NCI-H187 (cell line): ENCODE measurements around the gene SLC24A3.

Experiments used
- DNase-seq, 2 experiments: peaks; one replicate each; lab custom pipeline; 2025; lab: John Stamatoyannopoulos, UW

Gene SLC24A3

DNA sequence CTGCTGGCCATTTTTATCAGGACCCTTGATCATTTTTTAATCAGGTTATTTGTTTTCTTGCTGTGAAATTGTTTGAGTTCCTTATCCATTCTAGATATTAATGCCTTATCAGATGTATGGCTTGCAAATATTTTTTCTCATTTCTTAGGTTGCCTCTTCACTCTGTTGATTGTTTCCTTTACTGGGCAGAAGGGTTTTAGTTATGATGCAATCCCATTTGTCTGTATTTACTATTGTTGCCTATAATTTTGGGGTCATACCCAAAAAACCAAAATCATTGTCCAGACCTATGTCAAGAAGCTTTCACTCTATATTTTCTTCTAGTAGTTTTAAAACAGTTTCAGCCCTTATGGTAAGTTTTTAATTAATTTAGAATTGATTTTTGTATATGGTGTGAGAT is 172.5 kb downstream of the SLC24A3 start:
- no peak for DNase-seq

DNA sequence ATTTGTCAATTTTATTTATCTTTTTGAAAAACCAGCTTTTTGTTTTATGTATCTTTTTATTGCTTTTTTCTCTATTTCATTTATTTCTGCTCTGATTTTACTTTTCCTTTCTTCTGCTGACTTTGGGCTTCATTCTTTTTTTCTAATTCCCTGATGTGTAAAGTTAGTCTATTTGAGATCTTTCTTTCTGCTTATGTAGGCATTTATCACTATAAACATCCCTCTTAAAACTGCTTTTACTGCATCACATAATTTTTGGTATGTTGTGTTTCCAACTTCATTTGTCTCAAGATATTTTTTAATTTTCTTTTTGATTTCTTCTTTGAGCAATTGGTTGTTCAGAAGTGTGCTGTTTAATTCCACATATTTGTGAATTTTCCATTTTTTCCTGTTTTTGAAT is 174.8 kb downstream of the SLC24A3 start:
- no peak for DNase-seq

DNA sequence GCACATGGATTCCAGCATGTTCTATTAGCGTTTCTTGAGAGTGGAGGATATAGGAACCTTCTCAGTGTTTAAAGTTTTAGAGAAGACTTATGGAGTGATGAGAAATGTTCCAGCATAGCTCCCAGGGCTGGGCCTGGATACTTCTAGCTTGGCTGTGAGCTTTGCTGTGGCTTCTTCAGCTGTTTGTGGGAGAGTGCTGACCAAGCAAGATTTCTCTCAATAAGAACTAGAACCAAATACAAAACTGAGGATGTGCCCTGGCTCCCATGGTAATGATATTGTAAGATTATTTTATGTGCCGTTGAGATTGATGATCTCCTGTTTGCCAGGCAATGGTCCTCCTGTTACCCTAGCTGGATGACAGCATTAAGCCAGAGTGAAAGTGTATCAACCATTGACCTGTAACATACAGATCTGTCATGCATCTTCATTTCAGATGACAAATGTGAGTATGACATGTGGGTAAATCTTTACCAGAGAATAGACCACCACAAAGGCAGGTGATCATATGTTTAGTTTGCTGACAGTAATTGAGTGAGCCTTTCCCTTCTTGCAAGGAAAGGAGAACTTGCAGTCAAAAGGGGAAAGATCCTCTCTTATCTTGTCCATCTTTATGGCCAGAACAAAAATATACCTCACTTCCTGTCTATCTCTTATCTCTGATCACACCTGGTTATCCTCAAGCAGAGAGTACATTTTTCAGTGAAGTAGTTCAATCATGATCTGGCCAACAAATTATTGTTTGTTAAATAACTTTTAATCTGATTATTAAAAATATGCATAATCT is 180.1 kb downstream of the SLC24A3 start:
- no peak for DNase-seq

DNA sequence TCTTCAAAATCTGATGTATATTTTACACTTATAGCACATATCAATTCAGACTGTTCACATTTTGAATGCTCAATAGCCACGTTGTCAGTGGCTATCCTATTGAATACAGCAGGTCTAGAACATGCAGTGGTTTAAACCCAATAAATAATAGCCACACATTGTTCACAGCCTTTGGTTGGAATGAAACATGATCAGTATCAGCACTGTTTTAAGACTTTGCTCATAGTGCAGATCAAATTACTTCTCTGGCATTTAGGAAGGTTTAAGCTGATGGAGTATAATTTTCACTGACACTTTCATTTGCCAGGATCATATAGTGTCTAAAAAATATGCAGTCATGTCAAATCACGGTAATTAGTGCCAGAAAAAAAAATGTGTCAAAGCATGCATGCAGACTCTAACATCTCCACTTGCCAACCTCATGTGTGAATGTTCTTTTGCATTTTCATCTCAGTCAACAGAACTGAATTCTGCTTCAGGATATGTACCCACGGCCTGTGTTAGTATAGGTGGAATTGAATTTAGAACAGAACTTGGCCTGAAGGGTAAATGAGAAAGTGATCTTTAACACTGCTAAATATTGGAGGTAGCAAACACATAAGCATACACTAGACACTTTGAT is 184.1 kb downstream of the SLC24A3 start:
- no peak for DNase-seq

DNA sequence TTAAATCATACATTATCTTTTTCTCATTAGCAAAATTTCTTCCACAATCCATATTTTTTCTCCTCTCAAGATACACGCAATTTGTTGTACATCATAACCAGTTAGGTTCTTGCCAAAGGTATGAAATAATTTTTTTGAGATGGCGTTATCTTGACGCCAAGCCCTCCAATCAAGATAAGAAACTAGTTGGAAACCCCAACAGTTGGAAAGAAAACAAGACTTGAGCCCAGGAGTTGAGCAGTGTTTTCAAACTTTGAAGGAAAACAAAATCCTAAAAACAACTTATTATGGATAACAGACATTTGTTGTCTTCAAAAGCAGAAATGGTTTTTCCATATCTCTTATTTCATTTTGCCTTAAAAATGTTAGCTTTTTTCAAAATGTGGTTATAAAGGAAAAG is 184.8 kb downstream of the SLC24A3 start:
- no peak for DNase-seq

DNA sequence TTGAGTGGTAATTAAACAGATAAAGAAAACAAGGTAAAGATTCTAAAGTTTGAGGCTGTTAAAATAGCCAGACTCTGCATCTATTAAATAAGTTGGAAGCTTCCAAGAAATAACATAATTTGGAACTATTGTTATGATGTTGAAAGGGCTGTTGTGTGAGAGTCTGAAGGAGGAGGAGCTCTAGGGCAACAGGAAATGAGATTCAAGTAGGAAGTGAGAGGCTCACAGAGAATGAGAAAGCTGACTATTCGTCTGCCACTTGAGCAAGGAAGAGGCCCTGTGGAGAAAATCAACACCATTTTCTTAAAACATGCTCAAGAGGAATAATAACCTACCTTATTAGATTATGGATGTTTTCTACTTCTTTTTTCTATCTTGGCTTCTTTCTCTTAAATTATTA is 185.2 kb downstream of the SLC24A3 start:
- DNase-seq, result no peak

DNA sequence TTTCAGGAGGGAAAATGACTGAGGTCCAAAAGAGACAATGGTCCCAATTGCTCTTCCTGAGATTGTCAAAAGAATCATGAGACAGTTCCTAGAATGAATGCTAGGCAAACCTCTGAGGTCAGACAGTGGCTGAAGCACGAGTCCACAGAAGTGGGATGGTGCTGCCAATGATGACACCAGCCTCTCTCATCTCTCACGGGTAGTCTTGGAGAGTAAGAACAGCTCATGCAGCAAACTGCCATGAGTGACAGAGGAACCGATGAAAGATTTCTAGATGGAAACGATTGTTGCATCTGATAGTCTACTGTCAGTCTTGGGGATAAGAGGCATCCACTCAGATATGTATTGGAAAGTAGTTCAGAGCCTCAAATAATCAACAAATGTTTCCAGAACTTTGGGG is 188.7 kb downstream of the SLC24A3 start:
- DNase-seq, result no peak

DNA sequence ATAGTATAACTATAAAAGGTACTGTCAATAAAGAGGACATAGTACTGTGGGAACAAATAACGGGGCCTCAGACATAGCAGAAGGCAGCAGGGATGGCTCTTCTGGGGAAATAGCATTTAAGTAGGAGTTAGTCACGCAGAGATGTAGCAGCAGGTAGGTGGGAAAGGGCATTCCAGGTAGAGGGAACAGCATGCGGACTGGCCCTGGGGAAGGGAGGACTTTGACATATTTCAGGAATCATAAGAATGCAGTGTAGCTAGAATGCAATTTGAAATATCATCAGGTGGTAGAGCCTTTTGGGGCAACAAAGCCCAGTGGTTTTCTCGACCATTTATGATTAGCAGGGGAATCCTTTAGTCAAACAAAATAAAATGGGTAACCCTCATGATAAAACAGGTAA is 191.1 kb downstream of the SLC24A3 start:
- DNase-seq, result no peak

DNA sequence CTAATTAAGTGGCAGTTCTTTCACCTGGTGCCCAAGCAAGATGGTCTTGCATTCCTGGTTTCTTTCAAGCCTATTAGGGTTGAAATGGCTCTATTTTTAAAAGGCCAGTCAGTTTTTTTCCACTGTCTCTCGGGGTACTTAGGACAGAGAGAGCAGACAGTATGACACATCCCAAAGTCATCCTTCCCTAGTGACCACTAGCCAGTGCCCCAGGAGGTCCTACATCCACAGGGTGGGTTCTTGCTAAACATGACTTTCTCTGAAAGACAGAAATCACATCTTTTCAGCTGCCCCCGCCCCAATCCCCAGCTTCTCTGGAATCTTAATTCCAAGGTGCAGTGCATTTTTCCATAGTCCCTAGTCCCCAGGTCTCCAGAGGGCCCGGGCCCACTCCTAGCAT is 192.4 kb downstream of the SLC24A3 start:
- DNase-seq, result no peak

DNA sequence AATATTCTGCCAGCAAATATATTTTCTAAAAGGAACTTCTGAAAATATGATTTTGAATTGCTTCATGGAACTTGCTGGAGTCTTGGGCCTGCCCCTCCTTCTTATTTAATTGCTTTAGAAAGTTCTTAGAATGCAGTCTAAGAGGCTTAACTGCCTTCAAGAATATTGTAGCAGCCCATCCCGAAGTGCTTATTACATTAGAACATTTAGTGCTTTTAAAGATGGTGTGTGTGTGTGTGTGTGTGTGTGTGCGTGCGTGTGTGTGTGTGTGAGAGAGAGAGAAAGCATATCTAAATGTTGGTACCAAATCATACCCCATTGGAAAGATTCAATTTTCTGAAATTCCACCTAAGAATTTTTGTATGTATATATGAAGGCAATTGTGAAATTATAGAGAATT is 193.5 kb downstream of the SLC24A3 start:
- DNase-seq, result no peak

DNA sequence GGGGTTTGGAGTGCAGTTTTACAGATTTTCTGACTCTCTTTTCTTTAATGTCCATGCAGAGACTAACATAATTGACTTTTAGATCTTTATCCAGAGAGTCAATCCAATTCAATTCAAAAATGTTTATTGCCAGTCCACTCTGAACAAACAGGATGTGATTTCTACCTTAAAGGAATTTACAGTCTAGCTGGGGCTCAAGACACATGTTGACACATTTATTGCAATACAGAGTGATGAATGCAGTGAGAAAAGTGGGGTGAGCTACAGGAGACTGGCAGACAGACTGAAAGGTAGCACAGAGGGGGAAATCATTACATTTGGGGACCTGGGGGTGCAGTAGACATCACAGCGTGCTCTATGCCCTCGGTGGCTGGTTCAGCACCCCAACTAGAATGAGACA is 193.9 kb downstream of the SLC24A3 start:
- no peak for DNase-seq

DNA sequence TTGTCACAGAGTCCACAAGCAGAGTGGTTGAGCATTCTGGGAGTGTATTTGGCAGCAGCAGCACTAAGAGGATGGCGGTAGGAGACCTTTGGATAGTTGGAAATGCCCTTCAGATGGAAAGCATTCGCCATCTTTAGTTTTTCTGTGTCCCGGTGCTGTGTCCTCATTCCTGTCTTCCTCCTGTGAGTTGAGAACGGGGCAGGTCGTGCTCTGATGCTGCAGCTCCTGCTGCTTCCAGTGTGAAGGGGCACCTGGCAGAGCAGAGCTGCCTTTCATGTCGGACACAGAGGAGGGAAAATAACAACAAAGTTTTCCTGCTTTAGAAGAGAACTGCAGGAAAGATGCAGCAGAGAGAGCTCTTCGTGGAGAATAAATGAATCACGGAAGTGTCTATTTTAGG is 194.8 kb downstream of the SLC24A3 start:
- no peak for DNase-seq

DNA sequence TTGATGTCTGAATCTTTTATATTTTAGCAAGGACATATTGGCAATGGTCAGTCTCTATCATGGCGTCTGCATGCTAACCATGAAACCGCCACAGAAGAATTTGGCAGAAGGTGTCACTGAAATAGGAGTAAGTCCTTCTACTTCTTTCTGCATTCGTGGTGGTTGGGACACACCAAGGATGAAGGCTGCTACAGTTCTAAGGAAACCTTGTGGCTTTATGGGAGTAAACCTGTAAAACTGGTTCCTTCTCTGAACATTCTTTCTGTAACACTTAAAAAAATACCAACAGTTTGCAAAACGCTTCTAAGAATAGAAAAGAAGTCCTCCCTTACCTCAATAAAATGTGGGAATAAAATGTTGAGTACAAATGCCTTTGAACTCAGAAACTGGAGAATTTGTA is 195.3 kb downstream of the SLC24A3 start:
- no peak for DNase-seq

DNA sequence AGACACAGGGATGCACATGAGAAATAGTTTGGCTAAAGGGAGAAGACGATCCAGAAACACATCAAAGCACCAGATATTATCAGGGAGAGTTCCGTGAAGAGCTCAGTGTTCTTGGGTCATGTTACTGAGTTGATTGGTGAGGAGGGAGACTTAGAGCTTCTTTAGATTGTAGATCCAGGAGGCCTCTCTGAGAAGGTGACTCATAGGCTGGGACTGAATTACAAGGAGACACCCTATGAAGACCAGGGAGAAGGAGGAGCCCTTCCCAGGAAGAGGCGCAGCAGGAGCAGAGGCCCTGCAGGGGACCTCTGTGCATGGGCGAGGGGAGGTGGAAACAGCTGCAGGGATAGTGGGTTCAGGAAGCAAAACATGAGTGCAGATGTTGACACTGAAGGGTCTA is 196.5 kb downstream of the SLC24A3 start:
- no peak for DNase-seq

DNA sequence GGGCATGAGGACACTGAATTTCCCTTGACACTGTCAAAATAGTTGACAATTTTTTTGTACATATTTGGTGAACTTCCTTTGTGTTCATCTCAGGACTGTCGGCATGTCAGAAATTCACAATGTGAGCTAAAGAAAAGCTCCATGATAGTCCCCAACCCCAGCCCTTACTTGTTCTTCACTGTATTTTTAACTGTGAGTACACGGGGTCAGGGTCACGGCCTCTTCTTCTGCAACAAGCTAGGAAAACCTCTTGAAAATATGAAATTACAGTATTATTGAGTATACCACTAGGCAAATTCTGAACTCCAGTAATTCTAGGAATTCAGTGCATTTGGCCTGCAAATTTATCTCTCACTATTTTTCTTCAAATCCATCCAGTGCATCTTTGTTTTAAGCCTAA is 199.4 kb downstream of the SLC24A3 start:
- DNase-seq, result no peak

DNA sequence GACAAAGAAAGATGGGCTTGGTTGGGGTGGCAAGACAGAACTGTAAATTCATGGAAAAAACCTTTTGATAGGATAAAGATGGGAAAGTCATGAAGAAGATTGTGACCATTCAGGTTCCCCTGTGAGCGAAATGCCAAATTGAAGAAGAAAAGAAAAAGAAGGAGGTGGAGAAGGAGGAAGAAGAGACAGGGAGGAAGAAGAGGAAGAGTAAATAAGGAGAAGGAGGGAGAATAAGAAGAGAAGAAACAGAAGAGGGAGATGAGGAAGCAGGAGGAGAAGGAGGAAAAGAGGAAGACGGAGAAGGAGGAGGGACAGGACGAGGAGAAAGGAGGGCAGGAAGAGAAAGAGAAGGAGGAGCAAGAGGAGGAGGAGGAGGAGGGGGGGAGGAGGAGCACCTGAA is 199.8 kb downstream of the SLC24A3 start:
- no peak for DNase-seq

DNA sequence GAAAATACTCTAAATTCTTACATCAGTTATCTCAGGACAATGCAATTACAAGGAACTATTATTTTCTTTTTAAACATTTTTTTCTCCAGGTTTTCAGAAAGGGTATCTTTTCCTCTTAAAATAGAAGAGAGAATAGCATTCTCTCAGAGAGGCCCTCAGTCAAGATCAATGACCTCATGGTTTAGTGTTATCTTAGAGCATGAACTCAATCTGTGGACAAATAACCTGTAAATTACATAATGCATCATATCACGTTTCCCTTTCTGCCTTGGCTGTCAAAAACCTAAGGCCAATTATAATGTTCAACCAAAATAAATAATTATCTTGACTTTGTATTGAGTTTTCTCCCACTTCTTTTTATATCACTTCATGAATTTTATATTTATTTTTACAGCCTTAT is 202.2 kb downstream of the SLC24A3 start:
- DNase-seq, result no peak

DNA sequence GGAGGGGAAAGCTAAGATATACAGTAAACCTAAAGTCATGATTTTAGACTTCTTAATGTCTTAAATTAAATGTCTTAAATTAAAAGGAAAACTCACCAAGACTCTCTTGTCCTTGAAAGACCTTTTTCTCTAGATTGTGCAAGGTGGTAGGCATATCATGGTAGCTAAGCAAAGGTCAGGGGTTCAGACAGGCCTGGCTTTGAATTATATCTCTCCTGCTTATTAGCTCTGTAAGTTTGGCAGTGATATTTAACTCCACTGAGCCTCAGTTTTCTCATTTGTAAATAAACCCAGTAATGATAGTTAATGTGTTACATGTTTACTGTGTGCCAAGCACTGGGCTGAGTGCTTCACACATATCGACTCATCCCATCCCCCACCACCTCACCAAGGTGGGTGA is 203.3 kb downstream of the SLC24A3 start:
- no peak for DNase-seq

DNA sequence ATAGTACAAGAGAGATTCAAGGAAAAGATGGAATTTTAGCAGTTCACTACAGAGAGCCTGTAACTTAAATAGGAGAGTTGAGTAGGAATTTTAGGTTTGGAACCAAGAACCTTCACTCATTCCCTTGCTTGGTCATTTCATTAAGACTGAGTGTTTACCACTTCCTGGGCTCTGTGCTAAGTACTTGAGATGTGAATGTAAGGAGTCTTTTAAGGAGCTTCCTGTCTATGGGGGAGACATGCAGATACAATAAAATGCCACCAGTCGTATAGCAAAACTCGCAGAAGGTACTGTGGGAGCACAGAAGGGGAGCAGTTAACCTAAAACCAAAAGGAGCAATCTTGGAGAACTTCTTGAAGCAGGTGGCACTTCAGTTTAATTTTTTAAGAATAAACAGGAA is 204.2 kb downstream of the SLC24A3 start:
- no peak for DNase-seq

DNA sequence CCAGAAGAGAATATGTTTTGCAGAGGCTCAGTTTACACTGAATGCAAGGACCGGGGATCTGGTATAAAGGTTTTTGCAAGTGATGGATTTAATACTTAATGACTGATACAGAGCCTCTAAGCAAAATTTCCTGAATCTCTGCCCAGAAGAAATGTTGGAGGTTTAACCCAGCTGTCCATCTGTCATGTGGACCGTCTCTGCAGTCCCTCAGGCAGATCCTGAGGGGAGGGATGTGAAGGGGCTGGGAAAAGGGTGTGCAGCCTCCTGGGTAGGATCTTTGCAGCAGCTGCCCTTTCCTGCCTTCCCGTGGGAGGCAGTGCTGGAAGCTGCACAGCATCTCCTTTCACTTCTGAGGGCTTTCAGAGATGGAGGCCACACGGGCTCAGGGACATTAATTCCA is 207.0 kb downstream of the SLC24A3 start:
- no peak for DNase-seq

DNA sequence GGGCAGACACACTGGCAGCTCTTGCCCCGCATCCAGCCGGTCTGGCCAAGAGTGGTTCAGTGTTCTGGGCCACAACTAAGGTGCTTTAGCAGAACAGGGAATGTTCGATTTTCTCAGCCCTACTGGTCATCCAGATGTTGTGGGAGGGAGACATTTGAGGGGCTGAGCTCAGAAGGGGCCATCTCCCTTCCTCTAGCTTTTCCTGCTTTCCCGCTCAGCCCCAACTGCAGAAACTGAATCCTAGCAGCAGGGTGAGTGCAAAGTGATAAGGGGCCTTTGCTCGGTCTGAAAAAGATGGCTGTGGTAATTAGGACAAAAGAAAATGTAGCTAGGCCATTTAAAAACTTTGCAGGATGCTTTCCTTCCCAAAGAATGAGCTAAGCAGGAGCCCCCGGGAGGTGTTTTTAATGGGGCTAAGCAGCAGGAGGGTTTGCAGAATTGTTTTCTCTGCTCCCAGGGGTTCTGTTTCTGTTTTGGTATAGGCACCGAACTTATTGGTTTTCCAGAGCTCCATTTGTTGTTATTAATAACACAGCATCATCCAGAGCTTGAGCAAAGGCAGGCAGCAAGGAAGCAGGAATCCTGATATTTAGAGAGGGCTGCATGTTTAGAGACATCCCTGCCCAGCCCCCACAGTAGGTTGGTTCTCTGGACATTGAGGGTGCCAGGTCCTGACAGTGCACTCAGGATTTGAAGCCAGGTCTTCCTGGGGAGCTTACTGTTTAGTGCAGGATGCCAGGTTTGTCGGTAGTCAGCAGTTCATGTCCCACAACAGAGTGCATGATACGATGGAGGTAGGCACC is 210.9 kb downstream of the SLC24A3 start:
- DNase-seq, result no peak

DNA sequence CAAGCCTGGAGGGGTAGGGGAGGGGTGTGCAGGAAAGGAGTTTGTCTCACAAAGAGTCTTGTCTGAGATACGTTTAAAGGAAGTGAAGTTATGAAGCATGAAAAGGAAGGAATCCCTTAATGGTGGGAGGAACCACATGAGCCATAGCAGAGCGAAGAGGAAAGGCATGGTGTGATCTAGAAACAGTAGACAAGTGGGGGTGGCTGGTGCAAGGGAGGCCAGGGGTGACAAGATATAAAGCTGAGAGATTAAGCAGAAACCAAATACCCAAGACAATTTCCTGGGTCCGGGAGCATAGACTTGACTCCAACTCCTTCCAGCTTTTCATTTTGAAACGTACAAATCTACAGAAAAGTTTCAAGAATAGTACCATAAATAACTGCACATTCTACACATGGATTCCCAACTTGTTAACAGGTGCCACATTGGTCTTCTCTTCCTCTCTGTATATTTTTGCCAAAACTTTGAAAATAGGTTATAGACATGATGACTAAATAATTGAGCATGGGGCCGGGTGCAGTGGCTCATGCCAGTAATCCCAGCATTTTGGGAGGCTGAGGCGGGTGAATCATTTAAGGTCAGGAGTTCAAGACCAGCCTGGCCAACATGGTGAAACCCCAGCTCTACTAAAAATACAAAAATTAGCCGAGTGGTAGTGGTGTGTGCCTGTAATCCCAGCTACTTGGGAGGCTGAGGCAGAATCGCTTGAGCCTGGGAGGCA is 211.6 kb downstream of the SLC24A3 start:
- no peak for DNase-seq

DNA sequence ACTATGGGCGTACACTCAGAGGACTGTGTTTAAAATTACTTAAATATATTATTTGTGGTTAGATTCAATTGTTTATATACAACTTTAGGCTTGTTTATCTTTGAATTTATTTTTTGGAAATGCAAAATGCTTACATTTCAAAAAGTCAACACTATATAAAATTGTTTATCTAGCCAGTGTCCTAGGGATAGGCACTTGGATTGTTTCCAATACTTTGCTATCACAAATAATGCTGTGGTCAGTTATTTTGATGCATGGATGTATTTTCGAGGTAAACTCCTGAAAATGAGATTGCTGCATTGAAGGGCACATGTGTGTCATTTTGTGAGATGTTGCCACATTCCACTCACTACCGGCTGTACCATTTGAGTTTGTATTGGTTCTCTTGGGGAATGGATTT is 213.9 kb downstream of the SLC24A3 start:
- DNase-seq, result no peak
